Measurements from ENCODE around the gene AP2A2.
A peak's percentile ranks its signal among the peaks of the same experiment; 100 is the strongest.

AP2A2 gene

GRCh38 chr11:883527-883926 lies 42.1 kb upstream of the AP2A2 start:
- no peak overlapping the region for H3K27ac ChIP-seq
- H3K9me3 ChIP-seq (ENCODE audit: severe bottlenecking): no peaks in the 10 kb centered on the region
- H3K27me3 ChIP-seq (ENCODE audit: insufficient read depth, low read depth, severe bottlenecking): no peaks in the 10 kb centered on the region
- TF ChIP-seq, protein P1, sequence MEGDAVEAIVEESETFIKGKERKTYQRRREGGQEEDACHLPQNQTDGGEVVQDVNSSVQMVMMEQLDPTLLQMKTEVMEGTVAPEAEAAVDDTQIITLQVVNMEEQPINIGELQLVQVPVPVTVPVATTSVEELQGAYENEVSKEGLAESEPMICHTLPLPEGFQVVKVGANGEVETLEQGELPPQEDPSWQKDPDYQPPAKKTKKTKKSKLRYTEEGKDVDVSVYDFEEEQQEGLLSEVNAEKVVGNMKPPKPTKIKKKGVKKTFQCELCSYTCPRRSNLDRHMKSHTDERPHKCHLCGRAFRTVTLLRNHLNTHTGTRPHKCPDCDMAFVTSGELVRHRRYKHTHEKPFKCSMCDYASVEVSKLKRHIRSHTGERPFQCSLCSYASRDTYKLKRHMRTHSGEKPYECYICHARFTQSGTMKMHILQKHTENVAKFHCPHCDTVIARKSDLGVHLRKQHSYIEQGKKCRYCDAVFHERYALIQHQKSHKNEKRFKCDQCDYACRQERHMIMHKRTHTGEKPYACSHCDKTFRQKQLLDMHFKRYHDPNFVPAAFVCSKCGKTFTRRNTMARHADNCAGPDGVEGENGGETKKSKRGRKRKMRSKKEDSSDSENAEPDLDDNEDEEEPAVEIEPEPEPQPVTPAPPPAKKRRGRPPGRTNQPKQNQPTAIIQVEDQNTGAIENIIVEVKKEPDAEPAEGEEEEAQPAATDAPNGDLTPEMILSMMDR (IDR thresholded peaks at IDR 0.05; ENCODE audit: low read depth, low read length): no peak
- peaks cover 61% of the 10 kb centered on the region for H3K36me3 ChIP-seq
- H3K4me3 ChIP-seq (ENCODE audit: low read depth, low read length): no peak overlapping the region
- no peak for DNase-seq

- H3K4me3 ChIP-seq (ENCODE audit: low read depth, low read length): no peak overlapping the region
- no peaks in the 10 kb centered on the region for H3K9me3 ChIP-seq (ENCODE audit: severe bottlenecking)
- H3K27ac ChIP-seq: no peak overlapping the region
- DNase-seq: no peak
- TF ChIP-seq, protein P1 (IDR thresholded peaks at IDR 0.05; ENCODE audit: low read depth, low read length): no peak
- no peaks in the 10 kb centered on the region for H3K27me3 ChIP-seq (ENCODE audit: insufficient read depth, low read depth, severe bottlenecking)
- H3K36me3 ChIP-seq: peaks cover 53% of the 10 kb centered on the region
Measured at GRCh38 chr11:884578-885070, 41.0 kb upstream of the AP2A2 start.

- Histone ChIP-seq H3K27ac (no peak overlapping the region), H3K36me3 (peaks cover 39% of the 10 kb centered on the region), H3K4me3 (ENCODE audit: low read depth, low read length) (no peak overlapping the region), H3K9me3 (ENCODE audit: severe bottlenecking) (no peaks in the 10 kb centered on the region), H3K27me3 (ENCODE audit: insufficient read depth, low read depth, severe bottlenecking) (no peaks in the 10 kb centered on the region)
- TF ChIP-seq, protein P1 (IDR thresholded peaks at IDR 0.05; ENCODE audit: low read depth, low read length): no peak
- no peak for DNase-seq
Measured at GRCh38 chr11:886568-886967, 39.1 kb upstream of the AP2A2 start.

- H3K27me3 ChIP-seq (ENCODE audit: insufficient read depth, low read depth, severe bottlenecking): no peaks in the 10 kb centered on the region
- no peak overlapping the region for H3K4me3 ChIP-seq (ENCODE audit: low read depth, low read length)
- H3K27ac ChIP-seq: peak overlapping the region; percentile 100
- H3K9me3 ChIP-seq (ENCODE audit: severe bottlenecking): no peaks in the 10 kb centered on the region
- H3K36me3 ChIP-seq: peaks cover 32% of the 10 kb centered on the region
- DNase-seq: no peak
- TF ChIP-seq, protein P1 (IDR thresholded peaks at IDR 0.05; ENCODE audit: low read depth, low read length): no peak
Measured at GRCh38 chr11:887589-887988, 38.1 kb upstream of the AP2A2 start.

GRCh38 chr11:888310-889212 lies 37.1 kb upstream of the AP2A2 start:
- Histone ChIP-seq H3K9me3 (ENCODE audit: severe bottlenecking) (no peaks in the 10 kb centered on the region), H3K27ac (peak overlapping the region; percentile 100), H3K27me3 (ENCODE audit: insufficient read depth, low read depth, severe bottlenecking) (no peaks in the 10 kb centered on the region), H3K36me3 (peaks cover 24% of the 10 kb centered on the region), H3K4me3 (ENCODE audit: low read depth, low read length) (peak overlapping the region; percentile 32)
- TF ChIP-seq, protein P1 (IDR thresholded peaks at IDR 0.05; ENCODE audit: low read depth, low read length): no peak
- peak; percentile 96 for DNase-seq

Data from WERI-Rb-1 (cell line).